ENCODE results near the gene TBC1D22A.
"Not testable (repeated sequence)": the region's sequence is repeated elsewhere in the genome, so short reads cannot be mapped to it uniquely, and the experiment has no call there.

TBC1D22A gene

DNA sequence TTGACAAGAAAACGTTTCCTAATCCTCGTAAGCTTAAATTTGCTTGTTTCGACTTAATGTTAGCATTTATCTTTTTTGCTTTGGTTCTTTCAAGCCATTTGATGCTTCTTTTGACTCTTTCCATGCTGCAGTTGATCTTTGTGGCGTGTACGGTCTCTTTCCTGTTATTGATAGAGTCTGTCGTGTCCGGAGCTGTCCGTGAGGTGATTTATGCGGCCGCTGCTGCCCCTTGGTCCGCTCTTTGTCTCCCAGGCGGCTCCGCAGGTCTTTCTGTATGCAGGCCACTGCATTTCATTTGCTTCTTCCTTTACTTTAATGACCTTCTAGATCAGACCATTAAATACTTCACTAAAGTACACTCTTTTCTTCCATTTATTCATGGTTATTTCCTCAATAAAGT lies 50.3 kb downstream of the TBC1D22A start:
- H3K27me3 Mint-ChIP-seq (ENCODE audit: low read depth) = no peaks in the 10 kb centered on the region
- no peak for TF ChIP-seq CTCF (IDR thresholded peaks at IDR 0.05; ENCODE audit: unreplicated experiment in 3 of 3)
- peaks cover 31% of the 10 kb centered on the region for H3K36me3 Mint-ChIP-seq (ENCODE audit: low read depth)
- peaks cover 4% of the 10 kb centered on the region for H3K9me3 Mint-ChIP-seq
- H3K27ac Mint-ChIP-seq = no peak overlapping the region
- H3K4me3 Mint-ChIP-seq = no peak overlapping the region
- H3K4me1 Mint-ChIP-seq = peaks cover 11% of the 10 kb centered on the region

DNA sequence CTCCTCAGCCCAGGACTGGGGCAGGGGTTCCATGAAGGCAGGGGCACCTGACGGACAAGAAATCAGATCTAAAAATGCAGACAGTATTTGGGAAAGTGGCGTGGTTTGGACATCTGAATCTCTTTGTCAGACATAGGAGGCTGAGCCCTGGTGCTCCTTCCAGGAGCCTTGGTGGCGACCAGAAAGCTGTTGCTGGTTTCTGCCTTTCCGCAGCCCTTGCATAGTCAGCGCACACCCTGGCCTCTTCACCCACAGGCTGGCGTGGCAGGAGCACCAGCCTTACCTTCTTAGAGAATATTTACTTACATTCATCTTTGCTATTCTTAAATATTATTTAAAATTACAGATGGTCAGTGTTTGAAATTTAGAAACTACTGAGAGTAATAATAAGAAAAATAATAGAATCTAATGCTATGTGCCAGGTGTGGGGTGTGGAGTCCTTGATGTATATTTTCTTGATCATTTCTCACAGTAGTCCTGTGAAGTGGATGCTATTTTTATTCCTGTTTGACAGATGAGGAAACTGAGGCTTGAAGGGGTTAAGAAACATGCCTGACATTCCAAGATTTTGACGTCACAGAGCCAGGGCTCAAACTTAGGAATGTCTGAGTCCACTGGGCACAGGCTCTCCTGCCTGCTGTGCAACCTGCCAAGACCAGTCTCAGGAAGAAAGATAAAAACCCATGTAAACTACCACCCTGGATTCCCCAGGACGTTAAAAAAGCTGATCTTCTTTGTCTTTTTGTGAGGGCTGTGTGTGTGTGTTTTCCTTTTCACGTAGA lies 51.6 kb downstream of the TBC1D22A start:
- Mint-ChIP-seq H3K4me1 (peaks cover 11% of the 10 kb centered on the region), H3K36me3 (ENCODE audit: low read depth) (peaks cover 40% of the 10 kb centered on the region), H3K27me3 (ENCODE audit: low read depth) (no peaks in the 10 kb centered on the region), H3K4me3 (no peak overlapping the region), H3K9me3 (peaks cover 7% of the 10 kb centered on the region), H3K27ac (no peak overlapping the region)
- no peak for TF ChIP-seq CTCF (IDR thresholded peaks at IDR 0.05; ENCODE audit: unreplicated experiment in 3 of 3)

- Mint-ChIP-seq H3K27me3 (ENCODE audit: low read depth) (no peaks in the 10 kb centered on the region), H3K4me3 (no peak overlapping the region), H3K9me3 (peaks cover 11% of the 10 kb centered on the region), H3K27ac (no peak overlapping the region), H3K36me3 (ENCODE audit: low read depth) (peaks cover 42% of the 10 kb centered on the region), H3K4me1 (peaks cover 11% of the 10 kb centered on the region)
- TF ChIP-seq CTCF (IDR thresholded peaks at IDR 0.05; ENCODE audit: unreplicated experiment in 3 of 3) = no peak
Measured at GRCh38 chr22:46815132-46815531, 52.7 kb downstream of the TBC1D22A start.

GRCh38 chr22:46815559-46815895 lies 53.1 kb downstream of the TBC1D22A start:
- Mint-ChIP-seq H3K27ac (no peak overlapping the region), H3K9me3 (peaks cover 14% of the 10 kb centered on the region), H3K4me1 (peaks cover 11% of the 10 kb centered on the region), H3K36me3 (ENCODE audit: low read depth) (peaks cover 46% of the 10 kb centered on the region), H3K27me3 (ENCODE audit: low read depth) (no peaks in the 10 kb centered on the region), H3K4me3 (no peak overlapping the region)
- TF ChIP-seq CTCF (IDR thresholded peaks at IDR 0.05; ENCODE audit: unreplicated experiment in 3 of 3) = no peak

GRCh38 chr22:46815896-46816731 lies 53.7 kb downstream of the TBC1D22A start:
- peaks cover 11% of the 10 kb centered on the region for H3K4me1 Mint-ChIP-seq
- no peaks in the 10 kb centered on the region for H3K27me3 Mint-ChIP-seq (ENCODE audit: low read depth)
- H3K36me3 Mint-ChIP-seq (ENCODE audit: low read depth) = peaks cover 52% of the 10 kb centered on the region
- H3K4me3 Mint-ChIP-seq = no peak overlapping the region
- TF ChIP-seq CTCF (IDR thresholded peaks at IDR 0.05; ENCODE audit: unreplicated experiment in 3 of 3) = no peak
- no peak overlapping the region for H3K27ac Mint-ChIP-seq
- peaks cover 18% of the 10 kb centered on the region for H3K9me3 Mint-ChIP-seq

GRCh38 chr22:46817390-46817789 lies 54.9 kb downstream of the TBC1D22A start:
- not testable (repeated sequence) for H3K27ac Mint-ChIP-seq; H3K4me3 Mint-ChIP-seq; H3K27me3 Mint-ChIP-seq (ENCODE audit: low read depth)
- H3K9me3 Mint-ChIP-seq = peaks cover 24% of the 10 kb centered on the region
- peaks cover 62% of the 10 kb centered on the region for H3K36me3 Mint-ChIP-seq (ENCODE audit: low read depth)
- peaks cover 11% of the 10 kb centered on the region for H3K4me1 Mint-ChIP-seq
